ENCODE data around the gene WHRN.

WHRN gene

DNA sequence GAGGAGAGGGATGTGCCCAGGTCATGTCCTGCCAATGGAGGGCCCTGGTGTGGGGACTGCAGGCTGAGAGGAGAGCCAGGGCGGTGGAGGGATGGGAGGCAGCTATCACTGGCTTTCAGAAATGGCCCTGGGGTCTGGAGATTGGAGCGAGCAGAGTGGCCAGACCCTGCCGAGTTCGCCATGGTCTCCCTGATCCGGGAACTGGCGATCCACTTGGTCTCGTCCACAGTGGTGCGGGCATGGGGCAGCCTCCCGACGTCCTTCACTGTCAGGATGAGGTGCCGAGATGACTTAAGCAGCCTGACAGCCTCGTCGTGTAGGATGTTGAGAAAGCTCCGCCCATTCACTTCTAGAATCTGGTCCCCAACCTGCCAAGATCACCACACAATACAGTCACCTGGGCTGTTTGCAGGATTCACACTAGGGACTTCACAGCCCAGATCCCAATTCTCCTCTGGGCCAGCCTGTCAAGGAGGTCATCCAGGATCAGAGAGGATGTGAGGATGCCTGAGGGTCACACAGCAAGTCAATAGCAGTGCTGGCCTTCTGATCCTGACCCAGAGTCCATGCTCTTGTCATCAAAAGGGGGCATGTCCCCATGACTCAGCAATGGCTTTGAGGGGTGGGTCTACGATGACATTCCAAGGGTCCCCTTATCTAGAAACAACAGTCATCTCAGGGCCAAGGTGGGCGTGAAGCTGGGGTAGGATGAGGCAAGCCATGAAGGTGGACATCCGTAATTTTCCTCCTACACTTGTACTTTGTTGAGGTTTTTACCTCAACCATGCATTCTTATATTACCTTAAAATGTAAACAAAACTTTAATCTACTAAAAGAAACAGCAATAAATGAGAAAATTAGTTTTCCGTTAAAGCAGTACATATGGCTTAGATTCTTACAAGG, 79.0 kb downstream of the WHRN start:
- FAIRE-seq (no peak), DNase-seq (ENCODE audit: insufficient read length, low spot score) (no peak)

- DNase-seq (ENCODE audit: insufficient read length, low spot score) (no peak), FAIRE-seq (no peak)
These were observed 80.1 kb downstream of the WHRN start for GRCh38 chr9:114425126-114425525.

GRCh38 chr9:114424126-114424525, 81.1 kb downstream of the WHRN start:
- no peak for FAIRE-seq
- no peak for DNase-seq (ENCODE audit: insufficient read length, low spot score)

DNA sequence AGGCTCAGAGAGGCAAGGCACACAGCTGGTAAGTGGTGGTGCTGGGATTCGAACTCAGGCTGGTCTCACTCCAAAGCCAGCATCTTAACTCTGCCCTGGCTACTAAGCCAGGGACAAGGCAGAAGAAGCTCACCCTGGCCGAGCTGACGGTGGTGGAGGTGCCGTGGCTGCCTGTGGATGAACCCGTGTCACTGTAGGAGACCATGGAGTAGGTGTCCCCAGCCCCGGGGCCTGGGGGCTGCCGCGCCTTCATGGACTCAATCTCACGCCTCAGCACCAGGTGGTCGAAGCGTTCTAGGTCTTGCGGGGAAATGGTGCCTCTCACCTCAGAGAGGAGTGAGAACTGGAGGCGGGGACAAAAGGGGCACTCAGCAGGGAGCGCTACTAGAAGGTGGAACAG, 82.1 kb downstream of the WHRN start:
- no peak for DNase-seq (ENCODE audit: insufficient read length, low spot score)
- no peak for FAIRE-seq

DNA sequence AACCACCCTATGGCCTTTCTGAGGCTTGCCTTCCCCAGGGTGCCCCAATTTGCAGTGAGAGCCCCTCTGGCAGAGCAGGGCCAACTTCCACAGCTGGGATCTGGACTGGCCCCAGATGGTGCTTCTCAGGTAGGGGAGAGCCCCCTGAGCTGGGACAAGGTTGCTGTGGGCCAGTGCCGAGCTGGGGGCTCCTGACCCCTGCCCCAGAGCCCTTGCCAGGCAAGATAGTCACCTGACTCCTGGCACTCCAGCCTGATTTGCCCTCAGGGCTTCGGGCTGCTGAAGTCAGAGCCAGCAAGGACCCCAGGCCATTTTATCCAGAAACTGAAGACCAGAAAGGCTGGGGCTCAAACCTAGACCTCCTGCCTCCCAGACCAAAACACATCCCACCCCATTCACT, 84.1 kb downstream of the WHRN start:
- DNase-seq (ENCODE audit: insufficient read length, low spot score) (no peak), FAIRE-seq (no peak)

DNA sequence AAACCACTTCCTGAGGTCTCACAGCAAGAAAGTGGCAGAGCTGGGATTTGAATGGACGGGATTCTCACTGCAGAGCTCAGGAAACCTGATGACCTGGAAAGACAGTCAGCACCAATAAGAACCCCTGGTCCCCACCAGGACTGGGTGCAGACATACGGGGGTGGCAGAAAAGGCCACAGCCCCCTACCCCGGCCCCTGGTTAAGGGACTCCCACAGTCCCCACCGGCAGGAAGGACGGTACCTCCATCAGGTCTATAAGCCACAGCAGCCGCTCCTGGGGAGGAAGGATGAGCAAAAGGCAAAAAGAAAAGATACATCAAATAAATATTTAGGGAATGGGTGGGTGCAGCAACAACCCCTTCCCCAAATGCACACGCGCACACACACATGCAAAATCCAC, 85.5 kb downstream of the WHRN start:
- DNase-seq (ENCODE audit: insufficient read length, low spot score) (no peak), FAIRE-seq (no peak)

DNA sequence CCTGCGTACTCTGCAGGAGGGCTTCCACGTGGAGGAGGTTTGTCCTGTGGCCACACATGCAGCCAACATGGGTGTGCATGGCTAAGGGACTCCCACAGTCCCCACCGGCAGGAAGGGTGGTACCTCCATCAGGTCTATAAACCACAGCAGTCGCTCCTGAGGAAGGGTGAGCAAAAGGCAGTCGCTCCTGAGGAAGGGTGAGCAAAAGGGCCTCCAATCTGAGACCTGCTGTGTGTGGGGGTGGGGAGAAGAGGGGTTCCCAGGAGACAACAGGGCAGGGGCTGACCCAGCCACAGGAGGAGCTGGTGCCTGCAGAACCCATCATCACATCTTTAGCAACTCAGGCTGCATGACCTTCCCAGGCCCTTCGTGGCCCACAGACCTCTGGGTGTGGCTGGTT, 87.2 kb downstream of the WHRN start:
- FAIRE-seq (no peak), DNase-seq (ENCODE audit: insufficient read length, low spot score) (no peak)

DNA sequence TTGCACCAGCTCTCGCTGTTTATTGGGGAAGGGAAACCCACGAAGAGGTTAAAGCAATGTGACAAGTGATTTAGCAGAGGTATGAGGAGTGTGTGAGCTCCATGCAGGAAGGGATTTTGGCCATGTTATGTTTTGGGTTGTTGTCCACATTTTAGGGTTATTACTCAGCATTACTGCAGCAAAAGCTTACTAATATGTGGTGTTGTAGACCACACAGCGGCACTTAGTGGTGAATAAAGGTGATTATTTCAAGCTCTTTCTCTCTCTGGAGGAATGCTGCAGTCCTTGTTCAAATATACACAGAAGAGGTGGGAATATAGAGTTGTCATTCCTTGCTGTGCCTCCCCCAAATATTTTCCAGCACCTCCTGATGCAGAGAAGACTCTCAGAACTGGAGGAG, 87.8 kb downstream of the WHRN start:
- FAIRE-seq, result no peak
- DNase-seq (ENCODE audit: insufficient read length, low spot score), result no peak

DNA sequence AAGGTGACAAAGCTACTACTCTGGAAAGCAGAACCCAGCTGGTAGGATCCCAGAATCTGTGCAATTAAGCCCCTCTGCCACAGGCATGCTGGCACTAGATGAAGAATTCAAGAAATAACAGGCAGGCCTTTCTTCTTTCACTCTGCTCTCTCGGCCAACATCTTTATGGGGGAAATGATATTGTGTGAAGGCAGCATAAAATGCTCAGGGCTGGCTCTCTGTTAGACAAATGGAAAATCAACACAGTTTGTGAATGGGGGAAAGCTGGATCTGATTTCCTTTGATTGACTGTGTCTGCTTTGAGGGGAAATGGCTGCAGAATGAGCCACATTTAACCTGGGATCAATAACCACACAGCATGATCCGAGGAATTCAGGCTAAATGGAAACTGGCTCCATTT, 88.4 kb downstream of the WHRN start:
- DNase-seq (ENCODE audit: insufficient read length, low spot score), result no peak
- no peak for FAIRE-seq

DNA sequence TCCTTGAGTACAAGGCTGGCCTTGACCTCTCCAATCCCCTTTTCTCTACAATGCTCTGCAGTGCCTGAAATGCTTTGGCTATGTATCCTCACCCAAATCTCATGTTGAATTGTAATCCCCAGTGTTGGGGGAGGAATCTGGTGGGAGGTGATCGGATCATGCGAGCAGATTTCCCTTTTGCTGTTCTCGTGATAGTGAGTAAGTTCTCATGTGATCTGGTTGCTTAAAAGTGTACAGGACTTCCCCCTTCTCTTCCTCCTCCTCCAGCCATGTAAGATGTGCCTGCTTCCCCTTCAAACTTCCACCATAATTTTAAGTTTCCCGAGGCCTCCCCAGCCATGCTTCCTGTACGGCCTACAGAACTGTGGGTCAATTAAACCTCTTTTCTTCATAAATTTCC, 89.0 kb downstream of the WHRN start:
- no peak for DNase-seq (ENCODE audit: insufficient read length, low spot score)
- no peak for FAIRE-seq

- FAIRE-seq (no peak), DNase-seq (ENCODE audit: insufficient read length, low spot score) (no peak)
These were observed 90.9 kb downstream of the WHRN start for GRCh38 chr9:114414346-114414745.

DNA sequence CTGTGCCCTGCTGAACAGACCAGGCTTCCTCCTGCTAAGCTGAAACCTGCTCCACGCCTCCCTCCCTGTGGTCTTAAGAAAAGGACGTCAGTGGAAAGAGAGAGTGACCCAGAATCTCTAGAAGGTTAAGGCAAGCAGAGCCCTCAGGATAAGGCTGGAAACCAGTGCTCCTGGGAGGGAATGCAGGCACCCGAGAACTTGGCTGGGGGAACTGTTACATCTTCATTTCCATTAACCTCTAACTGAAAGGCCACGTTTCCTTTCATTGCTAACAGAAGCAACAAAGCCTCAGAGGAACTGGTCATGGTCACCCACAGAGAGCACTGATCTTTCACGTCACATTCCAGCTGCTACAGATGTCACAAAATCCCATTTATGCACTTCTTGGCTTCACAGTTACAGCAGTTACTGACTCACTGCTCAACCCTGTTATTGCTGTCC, 91.4 kb downstream of the WHRN start:
- no peak for DNase-seq (ENCODE audit: insufficient read length, low spot score)

DNA sequence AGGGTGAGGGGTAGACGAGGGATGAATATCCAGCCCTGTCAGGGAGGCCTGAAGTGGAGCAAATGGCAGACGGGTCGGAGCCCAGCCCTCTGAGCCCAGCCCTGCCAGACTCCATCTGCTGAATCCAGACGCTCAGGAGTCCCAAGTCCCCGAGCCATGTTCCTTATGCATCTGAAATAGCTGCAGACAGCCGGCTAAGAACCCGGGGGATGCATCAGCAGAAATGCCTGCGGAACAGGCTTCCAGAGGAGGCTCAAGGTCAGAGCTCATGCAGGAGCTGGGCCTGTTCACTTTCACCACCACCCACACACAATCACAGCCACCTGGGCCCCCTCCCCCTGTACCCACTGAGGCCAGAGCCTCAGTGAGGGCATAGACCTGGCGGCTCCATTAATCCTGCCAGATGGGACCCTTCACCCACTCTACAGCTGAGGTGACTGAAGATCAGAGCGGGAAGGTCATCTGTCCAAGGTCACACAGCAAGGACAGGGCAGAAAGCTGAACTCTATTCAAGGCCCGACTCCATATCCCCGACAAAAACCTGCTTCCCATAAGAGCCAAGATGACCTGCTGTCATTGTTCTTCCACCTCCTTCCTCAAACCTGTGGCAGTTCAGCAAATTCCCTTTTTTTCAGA, 93.1 kb downstream of the WHRN start:
- FAIRE-seq (no peak), DNase-seq (ENCODE audit: insufficient read length, low spot score) (no peak)

More for the DNA sequence above, 91.4 kb downstream of the WHRN start:
- FAIRE-seq, result no peak

GRCh38 chr9:114411452-114411851, 93.8 kb downstream of the WHRN start:
- FAIRE-seq, result no peak

DNA sequence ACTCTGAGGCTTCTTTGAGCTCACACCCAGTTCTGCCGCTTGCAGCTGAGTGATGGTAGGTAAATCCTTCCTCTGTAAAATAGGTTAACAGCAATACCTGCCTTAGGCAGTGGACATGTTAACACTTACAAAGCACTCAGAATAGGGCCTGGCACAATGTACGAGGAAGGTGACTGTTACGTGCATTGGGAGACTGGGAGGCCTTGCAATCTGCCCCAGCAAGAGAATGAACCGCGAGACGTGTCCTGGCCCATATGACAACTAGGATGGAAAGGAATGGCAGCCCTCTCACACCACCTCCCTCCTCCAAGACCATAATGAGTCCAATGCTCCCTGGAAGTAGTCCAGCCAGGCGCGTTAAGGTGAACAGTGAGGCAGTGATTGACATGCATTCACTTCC, 94.4 kb downstream of the WHRN start:
- DNase-seq (ENCODE audit: insufficient read length, low spot score), result no peak
- FAIRE-seq, result no peak

More at GRCh38 chr9:114411452-114411851, 93.8 kb downstream of the WHRN start:
- DNase-seq (ENCODE audit: insufficient read length, low spot score), result no peak

DNA sequence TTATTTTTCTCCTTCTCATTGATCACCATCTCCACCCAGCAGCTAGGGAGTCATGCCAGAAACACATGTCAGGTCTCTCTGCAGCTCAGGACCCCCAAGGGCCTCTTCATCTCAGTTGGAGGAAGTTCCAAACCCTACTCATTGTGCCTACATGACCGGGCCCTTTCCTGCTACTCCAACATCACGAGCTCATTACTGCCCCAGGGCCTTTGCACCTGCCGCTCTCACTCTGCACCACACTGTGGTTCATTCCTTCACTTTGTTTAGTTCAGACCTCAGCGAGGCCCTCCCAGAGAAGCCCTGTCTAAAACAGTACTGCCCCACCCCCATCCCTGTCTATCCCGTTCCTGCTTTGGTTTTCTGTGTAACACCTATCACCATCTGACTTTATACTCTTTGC, 95.4 kb downstream of the WHRN start:
- FAIRE-seq (no peak), DNase-seq (ENCODE audit: insufficient read length, low spot score) (no peak)

DNA sequence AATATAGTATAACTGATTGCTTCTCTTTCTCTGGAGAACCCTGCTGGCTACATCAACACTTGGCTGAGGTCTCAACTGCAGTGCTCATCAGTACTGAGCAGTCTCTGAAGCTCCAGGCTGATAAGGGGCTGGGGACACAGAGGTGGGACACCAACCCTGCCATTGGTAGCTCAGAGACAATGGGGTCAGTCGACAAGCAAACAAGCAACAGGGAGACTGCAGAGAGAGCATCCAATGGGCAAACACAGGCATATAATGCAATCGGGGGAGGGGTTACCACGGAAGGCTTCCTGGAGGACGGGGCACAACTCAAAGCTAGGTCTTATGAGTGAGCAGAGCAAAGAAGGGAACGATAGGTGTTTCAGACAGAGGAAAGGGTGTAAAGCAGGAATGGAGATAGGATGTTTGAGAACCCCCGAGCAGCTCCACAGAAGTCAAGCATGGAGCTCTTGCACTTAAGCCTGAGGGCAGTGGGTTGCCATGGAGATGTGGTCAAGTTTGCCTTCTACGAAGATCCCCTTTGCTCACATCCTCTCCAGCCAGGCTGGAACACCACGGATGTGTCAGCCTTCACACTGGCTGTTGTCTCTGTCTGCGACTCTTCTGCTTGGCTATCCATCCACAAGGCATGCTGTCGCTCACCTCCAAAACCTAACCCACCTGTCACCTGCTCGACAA, 96.0 kb downstream of the WHRN start:
- FAIRE-seq (no peak), DNase-seq (ENCODE audit: insufficient read length, low spot score) (no peak)

GRCh38 chr9:114408645-114409044, 96.6 kb downstream of the WHRN start:
- FAIRE-seq, result no peak

GRCh38 chr9:114407889-114408288, 97.4 kb downstream of the WHRN start:
- DNase-seq (ENCODE audit: insufficient read length, low spot score) (no peak), FAIRE-seq (no peak)

More at GRCh38 chr9:114408645-114409044, 96.6 kb downstream of the WHRN start:
- no peak for DNase-seq (ENCODE audit: insufficient read length, low spot score)

DNA sequence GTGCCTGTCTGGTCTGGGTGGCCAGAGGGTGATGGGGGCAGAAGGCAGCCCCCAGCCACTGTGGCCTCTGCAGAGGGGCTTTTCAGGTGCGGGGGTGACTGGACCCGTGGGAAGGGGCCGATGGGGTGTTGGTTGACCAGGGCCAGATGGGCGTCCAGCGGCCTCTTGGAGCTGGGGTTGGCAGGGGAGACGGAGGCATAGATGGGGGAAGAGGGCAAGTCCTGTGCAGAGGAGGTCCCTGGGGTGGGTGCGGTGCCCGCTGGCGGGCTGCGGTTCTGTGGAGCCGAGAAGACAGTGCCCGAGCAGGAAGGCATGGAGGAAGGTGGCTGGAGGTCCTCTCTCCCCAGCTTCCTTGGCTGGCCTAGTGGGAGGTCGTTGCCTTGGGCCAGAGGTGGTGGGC, 98.8 kb downstream of the WHRN start:
- DNase-seq (ENCODE audit: insufficient read length, low spot score) (no peak), FAIRE-seq (no peak)

GRCh38 chr9:114405294-114406034, 99.8 kb downstream of the WHRN start:
- peak; percentile 94 for FAIRE-seq
- peak; percentile 85 for DNase-seq (ENCODE audit: insufficient read length, low spot score)
